ENCODE measurements around the gene ASPG.

Gene ASPG

DNA sequence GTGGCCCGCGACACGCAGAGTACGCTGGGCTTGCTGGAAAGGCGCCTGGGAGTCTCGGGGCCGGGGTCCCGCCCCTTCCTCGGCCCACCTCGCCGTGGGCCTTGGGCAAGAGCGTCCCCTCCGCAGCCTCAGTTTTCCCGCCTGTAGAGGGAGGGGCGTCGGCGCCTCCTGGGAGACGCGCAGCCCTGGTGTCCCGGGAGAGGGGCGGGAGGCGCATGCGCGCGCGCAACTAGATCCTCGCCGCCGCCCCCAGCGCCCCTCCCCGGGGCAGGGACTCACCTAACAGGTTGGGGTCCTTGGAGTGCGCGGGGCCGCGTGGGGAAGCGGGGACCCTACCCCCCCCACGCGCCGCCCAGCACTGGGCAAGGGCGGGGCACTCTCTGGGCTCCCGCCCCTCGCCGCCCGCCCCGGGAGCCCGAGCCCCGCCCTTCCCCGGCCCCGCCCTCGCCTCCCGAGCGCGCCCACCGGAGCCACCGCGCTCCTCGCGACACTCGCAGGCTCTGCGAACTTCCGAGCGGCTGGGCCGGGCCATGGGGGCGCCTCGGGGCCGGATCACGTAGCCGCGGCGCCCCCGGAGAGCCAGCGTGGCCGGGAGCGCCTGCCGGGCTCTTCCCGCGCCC, 52.7 kb downstream of the ASPG start, which contains the start of gene KIF26A:
KIF26A (plus strand) TSS at position 490 of the 620 bp plus-strand sequence. CDS start 136 bp downstream, outside the sequence.
- DNase-seq, result no peak

DNA sequence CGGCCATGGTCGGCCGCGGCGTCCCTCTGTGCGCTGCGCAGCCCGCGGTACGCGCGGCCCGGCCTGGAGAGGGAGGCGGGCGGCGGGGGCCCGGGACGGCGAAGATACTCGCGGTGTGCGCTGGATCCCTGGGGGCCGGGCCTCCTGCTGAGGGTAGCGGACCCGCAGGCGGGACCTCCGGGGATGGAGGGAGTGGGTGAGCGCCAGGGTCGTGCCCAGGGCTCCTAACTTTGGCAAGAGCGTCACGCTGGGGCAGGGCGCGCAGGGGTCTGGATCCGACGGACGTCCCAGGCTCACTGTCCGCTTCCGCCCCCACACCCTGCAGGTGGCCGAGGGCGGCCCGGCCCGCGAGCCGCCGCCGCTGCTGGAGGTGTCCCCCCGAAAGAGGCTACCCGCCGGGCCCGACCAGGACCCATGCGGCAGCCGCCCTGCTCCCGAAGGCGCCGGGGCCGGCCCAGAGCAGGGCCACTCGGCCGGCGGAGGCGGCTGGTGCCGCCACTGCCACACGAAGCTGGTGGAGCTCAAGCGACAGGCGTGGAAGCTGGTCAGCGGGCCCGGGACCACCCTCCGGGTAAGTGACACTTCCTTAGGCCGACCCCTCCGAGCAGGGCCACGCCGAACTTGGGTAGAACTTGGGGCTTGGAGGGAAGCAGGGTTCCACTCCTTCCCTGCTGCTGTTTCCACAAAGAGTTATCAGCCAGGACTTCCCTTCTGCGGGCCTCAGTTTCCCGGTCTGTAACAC, 53.4 kb downstream of the ASPG start:
- DNase-seq, result no peak

DNA sequence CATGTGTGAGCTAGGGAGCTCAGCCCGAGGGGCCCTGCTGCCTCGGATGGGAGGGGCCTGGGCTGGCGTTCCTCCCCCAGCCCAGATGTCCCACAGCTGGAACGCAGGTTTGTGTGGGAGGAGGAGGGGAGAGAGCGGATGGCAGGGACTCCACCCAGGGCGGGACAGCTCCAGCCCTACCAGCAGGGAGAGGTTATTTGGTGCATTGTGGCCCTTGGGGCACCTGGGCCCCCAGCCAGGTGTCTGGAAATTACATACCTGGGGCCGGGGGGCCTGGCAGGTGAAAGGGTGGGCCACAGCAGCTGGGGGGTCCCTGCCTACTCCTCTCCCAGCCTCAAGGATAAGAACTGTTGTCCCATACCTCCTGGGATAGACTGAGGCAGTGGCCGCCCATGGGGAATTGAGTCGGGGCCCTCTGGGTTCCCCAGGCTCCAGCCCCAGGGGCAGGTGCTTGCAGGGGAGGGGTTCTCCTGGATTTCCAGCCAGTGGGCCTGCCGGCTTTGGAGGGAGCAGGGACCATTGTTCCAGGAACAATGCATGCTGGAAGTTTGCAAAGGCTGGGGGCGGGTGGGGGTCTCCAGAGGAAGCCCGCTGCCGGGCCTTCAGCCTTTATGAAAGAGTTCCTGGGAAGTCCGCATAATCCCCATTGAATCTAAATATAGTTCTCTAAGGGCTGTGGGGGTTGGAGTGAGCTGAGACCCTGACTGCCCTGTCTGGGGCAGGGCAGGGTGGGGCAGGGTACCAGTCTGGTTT, 54.1 kb downstream of the ASPG start:
- DNase-seq, result no peak

DNA sequence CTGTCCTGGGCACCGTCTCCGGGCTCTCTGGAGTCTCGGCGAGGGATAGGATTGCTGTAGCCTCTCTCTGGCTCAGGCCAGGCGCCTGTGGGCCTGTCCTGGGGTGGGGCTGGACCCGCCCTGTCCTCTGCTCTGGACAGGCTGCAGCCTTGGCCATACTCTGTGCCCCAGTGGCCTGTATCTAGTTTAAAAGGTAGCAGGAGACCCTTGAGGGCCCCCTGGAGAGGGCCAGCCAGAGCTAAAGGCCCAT, 54.6 kb downstream of the ASPG start:
- no peak for DNase-seq

DNA sequence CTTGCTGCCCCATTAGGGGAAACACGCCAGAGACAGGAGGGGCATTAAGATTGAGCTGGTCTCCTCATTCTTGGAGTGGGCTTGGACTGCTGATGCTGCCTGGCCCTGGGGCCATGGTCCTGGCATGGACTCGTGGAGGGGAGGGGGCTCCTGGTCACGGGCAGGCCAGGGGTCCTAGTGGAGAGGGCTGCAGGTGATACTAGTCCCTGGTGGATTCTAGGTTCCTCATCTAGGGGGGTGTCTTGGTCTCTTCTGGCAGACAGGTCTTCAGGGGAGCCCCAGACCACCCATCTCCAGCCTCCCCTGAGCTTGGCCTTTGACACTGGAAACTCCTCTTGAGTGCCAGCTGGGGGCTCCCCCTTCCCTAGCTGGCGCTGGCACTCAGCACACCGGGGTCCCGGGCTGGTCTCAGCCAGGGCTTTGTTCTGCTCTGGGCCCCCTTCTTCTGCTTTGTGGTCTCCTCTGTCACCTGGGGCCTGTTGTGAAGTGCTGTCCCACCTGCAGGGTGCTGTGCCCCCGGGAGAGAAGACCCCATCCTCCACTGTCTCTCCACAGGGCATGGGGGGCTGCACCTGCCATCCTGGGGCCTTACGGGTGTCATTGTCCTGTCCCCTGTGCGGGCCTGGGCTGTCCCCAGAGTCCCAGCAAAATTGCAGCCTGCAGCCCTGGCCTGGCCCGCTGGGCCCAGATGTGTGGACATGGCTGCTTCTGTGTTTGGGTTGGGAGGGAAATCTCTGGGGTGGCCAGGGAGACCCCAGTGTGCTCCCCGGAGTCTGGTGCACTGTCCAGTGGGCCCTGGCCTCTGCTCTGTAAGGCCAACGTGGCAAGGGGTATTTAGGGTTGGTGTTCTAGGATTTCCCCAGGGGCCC, 55.2 kb downstream of the ASPG start:
- no peak for DNase-seq

DNA sequence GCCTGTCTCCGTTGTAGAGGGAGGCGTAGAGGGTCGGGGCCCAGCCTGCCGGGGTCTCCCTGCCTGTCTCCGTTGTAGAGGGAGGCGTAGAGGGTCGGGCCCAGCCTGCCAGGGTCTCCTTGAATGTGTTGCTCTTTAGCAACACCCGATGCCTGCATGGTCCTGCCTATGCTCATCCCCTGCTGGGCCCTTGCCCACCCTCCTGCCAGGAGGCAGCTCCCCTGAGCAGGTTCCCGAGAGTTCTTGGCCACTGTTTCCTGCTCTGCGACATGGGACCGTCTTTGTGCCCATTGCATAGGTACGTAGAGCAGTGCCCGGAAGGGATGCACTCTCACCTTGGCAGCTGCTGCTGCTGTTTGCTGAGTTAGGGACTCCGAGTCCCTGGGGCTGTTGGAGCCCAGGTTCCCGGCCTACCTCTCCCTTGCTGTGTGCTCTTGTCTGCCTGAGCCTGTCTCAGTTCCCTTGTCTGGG, 56.2 kb downstream of the ASPG start:
- DNase-seq, result no peak

DNA sequence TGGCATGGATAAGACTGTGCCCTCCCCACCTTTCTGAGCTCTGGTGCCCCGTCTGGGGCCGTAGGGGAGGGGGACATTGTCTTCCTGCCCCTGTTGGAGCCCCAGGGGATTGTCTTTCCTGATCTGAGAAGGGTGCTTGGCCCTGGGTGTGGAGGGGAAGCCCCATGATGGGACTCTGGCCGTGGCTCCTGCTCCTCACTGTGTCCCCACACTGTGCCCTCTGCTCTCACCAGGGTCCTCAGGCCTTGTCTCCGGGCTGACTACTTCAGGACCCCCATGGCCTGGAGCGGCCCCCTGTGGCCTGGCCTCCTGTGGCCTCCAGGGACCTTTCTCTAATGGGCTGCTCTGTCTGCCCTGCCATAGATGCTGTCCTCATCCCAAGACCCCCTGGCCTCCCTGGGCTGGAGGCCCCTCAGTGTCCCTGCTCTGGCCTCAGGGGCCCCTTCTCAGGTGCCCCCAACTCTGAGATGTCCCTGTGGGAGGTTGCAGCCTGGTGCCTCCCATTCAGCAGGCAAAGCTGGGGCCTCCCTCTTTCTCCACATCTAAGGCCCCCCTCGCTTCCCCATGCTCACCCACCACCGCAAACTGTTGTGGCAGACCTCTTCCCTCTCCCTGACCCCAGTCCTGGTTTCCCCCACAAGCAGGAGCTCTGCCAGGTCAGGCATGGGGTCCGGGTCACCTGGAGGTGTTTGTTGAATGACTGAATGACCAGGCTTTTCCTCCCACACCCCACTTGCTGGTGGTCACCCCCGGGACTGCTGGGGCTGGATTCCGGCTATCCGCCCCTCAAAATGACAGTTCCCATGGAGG, 56.8 kb downstream of the ASPG start:
- no peak for DNase-seq

DNA sequence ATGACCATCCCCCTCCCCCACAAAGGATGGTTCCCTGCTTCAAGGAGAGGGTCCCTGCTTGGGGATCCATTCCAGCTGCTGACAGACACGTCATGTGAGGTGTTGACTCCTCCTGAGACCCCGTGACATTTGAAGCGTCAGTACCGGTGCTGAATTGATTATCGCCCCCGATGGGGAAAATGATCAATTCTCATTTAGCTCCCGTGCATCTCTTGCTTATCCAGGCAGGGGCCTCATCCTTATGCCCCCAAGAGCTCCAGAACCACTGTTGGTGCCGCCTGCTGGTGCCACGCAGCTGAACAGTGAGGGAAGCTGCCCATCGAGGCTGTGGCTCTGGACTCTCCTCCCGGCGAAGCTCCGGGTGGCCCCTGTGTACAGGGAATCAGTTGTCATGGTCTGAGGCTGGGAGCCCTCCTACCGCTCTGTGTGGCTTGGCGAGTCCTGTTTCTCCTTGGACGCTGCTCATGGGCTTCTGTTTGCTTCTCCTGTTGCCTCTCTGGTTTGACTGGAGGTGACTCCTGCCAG, 57.5 kb downstream of the ASPG start:
- no peak for DNase-seq

DNA sequence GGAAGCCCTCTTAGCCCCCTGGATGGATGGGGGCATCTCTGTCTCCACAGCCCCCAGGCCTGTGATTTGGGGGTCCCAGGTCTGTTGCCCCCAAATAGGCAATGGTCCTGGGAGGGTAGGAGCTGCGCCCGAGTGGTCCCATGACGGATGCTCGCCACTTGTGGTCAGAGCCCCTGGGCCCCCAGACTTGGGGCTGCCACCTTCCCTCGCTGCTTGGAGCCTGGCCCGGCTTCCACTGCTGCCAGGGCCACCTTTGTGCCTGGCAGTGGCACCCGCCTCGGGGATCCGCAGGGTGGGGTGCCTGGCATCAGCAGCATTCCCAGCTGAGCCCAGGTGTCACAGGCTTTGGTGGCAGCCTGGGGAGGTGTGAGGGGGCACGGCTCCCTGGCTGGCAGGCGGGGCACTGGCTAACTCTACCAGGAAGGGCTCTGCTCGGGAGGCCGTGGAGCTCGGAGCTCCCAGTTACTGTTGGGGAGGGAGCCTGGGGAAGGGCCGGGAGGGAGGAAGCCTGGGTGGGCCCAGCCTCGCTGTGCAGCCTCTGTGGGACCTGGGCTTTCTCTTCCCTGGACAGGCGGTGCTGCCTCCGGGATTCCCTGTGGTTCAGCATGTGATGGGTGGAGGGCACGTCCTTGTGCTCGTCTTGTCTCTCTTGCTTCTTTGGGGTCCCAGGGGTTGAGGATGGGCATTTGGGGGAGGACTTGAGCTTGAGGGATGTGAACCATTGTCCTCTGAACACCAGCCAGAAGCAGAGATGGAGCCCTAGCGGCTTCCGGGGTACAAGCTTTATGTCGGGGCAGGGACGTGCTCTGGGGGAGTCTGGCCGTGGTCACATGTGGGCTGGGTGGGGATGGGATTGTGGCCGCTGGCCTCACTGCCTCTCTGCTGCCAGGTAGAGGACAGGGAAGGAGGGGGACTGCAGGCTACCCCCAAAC, 58.3 kb downstream of the ASPG start:
- no peak for DNase-seq

DNA sequence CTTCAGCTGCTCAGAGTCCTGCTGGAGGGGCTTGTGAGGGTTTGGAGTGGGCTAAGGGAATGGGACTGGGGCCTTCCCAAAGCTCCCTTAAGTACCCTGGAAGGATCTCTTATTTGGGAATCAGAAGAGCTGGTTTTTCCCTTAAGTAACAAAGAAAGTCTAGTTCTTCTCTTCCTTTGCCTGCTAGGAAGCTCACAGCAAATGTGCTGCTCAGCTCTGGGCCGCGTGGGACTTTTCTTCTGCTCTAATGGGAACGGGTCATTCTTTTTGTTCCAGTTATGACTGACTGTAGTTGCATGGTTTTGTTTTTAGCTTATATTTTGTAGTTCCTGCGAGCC, 58.9 kb downstream of the ASPG start:
- no peak for DNase-seq

DNA sequence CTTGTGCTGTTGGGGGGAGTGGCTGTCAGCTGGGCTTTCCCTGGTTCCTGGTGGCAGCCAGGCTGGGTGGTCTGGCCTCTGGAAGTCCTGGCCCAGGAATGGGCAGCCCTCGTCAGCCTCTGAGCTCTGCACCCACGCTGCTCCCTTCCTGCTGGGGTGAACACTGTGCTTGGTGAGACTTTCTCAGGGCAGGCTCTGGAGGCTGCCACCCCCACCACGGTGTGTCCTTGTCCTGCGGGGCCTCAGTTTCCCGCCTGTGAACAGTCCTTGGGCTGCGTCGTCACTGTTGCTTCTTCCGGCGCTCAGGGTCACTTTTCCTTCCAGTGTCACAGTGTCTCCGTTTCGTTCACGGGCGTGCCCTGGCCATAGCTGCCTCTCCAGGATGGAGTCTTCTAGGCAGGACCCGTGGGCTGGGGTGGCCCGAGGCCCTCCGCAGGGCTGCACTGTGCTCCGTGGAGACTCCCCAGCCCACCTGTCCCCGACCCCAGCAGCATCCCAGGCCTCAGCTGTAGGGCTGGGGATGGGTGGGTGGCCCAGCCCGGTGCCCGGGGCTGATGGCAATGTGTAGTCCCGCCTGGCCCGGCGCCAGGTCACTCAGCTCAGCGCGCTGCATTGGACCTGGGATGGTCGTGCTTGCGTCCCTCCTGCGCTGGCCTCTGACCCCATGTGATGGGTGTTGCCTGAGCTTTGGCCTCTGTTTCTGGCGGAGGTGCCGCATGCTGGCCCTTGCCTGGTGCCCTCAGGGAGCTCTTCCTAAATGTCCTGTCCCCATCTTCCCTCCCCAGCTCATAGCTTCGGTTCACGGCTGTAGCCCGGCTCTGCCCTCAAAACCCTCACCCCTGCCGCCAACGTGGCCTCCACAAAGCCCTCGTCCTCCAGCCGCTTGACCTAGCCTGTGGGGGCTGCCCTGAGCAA, 59.7 kb downstream of the ASPG start:
- no peak for DNase-seq

DNA sequence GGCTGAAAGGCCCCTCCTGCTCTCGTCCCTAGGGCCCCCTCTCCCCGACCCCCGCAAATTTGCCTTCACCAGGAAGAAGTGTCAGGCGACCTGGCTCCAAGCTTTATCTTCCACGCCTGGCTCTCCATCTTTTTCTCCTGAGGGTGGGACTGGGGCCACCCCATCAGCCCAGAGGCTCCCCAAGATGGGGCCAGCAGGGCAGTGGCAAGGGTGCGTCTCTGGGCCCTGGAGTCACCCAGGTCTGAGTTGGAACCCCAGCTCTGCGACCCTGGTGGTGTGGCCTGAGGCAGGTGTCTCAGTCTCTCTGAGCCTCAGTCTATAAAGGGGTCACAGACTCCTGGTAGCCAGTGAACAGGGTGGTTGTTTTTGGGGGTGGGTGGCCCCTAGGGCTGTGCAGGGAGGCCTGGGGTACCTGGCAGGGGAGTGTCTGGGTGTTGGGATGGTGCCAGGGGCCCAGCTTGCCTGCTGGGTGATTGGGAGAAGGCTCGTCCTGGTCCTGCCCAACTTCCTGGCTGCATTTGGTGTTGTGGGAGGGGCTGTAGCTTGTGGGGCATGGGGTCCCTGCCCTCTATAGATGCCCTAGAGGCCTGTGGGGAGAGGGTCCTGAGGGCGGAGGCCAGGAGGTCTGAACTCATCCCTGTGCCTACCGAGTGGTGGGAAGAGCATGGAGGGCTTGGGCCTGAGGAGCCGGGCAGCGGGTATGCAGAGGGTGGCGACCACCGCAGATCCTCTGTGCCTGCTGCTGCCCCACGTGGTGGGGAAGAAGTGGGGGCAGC, 60.5 kb downstream of the ASPG start:
- no peak for DNase-seq

DNA sequence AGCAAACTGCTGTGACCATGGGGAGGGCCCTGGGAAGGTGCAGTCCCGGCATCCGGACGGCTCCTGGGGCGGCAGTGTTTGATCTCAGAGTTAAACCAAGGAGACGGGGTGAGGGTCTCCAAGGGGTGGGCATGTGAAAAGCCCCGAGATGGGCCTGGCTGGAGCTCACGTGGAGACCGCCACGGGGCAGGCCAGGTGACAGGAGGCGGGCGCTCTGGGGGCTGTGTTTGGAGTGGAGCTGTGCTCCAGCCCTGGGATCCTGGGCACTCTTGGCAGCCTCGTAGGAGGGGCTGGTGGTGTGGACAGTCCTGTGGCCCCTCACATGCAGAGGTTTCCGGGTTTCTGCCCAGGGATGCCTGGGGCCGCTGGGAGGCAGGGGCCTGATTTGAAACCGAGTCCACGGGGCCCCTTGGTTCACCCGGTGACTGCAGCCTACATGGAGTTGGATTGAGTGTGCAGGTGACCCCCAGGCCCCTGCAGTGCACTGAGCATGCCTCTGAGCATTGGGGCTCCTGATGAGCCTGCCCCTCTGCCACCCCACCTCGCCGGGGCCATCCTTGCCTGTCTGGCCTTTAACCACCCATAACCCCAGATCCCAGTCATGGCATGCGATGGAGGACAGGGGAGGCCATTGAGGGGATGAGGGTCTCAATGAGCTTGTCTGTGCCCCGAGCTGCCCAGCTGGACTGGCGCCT, 61.3 kb downstream of the ASPG start:
- no peak for DNase-seq

DNA sequence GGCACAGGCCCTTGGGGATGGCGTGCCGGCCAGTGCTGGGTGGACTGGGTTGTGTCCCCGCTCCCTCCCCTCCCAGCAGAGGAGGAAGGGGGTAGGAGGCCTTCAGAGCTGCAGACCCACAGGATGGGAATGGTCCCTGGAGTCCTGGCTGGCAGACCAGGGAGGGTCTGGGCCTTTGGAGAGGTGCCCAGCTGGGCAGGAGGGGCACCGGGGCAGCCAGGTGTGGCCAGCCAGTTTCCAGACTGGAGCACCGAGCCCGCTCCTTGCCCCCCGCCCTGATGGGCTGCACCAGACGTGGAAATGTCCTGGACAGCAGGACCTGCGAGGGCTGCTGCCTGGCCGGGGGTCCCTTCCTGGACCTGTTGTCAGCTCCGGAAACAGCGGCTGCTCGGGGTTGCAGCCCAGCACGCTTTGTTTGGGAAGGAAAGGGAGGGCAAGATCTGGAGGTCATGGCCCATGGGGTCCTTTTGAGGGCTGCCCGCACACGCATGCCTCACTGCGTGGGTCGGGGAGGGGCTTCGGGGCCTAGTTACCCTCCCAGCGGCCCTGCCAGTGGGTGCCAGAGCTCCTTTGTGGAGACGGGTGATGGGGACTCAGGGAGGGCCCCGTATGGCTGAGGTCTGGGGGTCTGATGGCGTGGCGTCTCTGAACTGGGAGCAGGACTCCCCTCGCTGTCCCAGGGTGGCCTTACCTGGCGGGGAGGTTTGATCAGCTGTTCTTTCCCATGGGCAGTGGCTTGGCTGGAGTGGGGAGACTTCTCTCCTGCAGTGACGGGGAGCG, 62.0 kb downstream of the ASPG start:
- no peak for DNase-seq

DNA sequence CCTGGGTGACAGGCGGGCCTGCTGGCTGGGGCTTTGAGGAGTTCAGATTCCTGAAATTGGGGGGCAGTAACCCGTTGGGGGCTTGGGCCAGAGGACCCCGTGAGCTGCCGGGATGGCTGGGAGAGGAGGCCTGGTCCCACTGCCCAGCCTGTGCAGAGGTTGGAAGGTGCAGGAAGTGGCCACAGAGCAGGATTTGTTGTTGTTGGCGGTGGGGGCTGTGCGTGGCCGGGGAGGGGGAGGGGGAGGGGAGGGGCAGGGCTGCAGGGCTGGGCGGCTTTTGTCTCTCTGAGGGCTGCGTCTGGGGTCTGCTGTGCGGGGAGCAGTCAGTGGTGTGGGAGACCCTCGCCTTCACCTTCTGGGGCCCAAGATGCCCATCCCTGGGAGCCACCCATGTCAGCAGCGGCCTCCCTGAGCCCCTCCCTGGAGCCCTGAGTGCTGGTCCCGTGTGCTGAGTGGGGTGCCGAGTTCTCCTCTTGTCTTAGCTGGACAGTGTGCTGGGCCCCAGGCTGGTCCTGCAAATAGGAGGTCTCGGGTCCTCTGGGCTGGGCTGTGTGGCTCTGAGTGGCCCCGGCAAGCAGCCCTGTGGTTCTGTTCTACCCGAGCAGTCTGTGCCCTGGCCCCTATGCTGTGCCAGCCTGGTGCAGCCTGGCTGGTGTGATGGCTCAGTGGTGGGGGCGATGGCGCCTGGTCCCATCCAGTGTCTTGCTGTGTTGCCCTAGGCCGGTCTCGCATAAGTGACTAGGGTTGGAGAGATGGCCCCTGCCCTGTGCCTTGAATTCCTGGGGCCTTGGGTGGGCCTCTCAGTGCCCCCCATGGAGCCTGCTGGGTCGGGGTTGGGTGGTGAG, 63.2 kb downstream of the ASPG start:
- DNase-seq, result no peak

DNA sequence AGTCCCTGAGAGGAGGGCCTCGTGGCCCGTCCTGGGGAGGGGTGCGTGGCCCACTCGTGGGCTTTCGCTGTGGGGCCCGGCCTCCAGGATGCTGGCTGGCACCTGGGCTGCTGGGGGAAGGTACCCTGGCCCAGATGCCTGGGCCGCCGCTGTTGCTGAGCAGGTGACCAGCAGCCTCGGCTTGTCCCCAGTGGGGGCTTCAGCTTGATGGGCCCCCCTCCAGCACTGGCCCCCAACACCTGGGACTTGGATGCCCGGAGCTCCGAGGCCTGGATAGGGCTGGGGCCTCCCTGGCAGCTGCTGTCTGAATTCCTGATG, 63.7 kb downstream of the ASPG start:
- DNase-seq, result no peak

Data from Kasumi-1 (cell line).